HL-60 (cell line): ENCODE data around the gene KCNMA1.

Experiments
- CTCF ChIP-seq: IDR thresholded peaks from one replicate; pipeline ENCODE4 v1.5.1; 2011; ENCODE audit warnings: low read length, control low read depth, inconsistent platforms; ENCODE audit not compliant: insufficient read depth
- REST ChIP-seq: IDR thresholded peaks from 2 replicates; pipeline ENCODE4 v1.6.1; 2012; ENCODE audit warnings: low read depth; ENCODE audit not compliant: insufficient replicate concordance

GRCh38 chr10:77673515-77674140 is 36.0 kb upstream of the KCNMA1 start:
- TF ChIP-seq CTCF (no peak), REST (no peak)
